WI38 (cell line): ENCODE results near the gene UTP15.

Source experiments
- H3K4me3 ChIP-seq: 2 replicates; pipeline ENCODE4 v1.5.1; 2011; ENCODE audit warnings: low read depth, mild to moderate bottlenecking, control low read depth, low read length
- TF ChIP-seq, protein P1 (sequence below): IDR thresholded peaks from 2 replicates; pipeline ENCODE4 v1.5.1; 2012; ENCODE audit warnings: low read depth, mild to moderate bottlenecking, control low read depth, low read length

Gene UTP15

DNA sequence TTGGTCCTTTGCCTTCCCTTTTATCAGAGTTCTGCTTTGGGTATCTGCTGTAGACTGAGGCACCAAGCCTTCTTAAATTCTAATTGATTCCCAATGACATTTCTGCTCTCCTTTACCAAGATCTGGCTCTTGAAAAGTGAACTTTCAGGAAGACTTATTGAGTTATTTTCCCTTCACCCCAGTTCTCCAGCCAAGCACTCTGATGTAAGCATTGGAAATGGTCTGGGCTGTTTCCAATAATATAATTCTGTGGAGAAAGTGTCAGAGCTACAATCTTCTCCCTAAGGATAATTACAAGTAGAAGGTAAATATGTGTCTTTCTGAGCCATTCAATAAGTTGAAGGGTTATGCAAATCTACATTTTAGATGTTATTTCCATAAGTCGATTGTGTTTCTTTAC lies 36.5 kb upstream of the UTP15 start:
- TF ChIP-seq, protein P1, sequence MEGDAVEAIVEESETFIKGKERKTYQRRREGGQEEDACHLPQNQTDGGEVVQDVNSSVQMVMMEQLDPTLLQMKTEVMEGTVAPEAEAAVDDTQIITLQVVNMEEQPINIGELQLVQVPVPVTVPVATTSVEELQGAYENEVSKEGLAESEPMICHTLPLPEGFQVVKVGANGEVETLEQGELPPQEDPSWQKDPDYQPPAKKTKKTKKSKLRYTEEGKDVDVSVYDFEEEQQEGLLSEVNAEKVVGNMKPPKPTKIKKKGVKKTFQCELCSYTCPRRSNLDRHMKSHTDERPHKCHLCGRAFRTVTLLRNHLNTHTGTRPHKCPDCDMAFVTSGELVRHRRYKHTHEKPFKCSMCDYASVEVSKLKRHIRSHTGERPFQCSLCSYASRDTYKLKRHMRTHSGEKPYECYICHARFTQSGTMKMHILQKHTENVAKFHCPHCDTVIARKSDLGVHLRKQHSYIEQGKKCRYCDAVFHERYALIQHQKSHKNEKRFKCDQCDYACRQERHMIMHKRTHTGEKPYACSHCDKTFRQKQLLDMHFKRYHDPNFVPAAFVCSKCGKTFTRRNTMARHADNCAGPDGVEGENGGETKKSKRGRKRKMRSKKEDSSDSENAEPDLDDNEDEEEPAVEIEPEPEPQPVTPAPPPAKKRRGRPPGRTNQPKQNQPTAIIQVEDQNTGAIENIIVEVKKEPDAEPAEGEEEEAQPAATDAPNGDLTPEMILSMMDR: no peak
- H3K4me3 ChIP-seq: no peak overlapping the region

DNA sequence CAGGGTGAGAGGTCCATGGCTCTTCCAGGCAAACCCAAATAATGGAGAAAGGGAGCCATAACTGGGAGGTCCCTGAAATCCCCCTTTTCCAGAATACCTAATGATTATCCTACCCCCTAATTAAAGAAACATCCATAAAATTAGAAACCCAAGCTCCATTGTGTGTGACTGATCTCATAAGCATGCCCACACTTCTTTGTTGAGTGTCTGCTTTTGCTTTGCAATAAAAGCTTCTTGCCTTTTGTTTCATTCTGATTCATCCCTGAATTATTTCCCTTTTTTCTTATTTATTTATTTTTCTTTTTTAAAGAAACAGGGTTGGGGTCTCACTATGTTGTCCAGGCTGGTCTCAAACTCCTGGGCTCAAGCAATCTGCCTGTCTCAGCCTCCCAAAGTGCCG lies 34.2 kb upstream of the UTP15 start:
- TF ChIP-seq, protein P1: no peak
- no peak overlapping the region for H3K4me3 ChIP-seq

DNA sequence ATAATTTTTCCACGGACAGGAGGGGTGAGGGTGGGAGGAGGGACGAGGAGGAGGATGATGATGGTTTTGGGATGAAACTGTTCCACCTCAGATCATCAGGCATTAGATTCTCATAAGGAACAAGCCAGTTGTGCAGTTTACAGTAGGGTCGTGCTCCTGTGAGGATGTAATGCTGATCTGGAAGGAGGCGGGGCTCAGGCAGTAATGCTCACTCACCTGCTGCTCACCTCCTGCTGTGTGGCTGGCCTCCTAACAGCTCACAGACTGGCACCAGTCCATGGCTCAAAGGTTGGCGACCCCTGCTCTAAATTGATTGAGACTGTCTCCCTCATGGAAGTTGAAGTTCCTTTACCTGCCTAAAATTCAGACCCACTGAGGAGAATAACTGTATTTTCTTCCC lies 33.3 kb upstream of the UTP15 start:
- H3K4me3 ChIP-seq: no peak overlapping the region
- TF ChIP-seq, protein P1: no peak

- TF ChIP-seq, protein P1: no peak
Measured at GRCh38 chr5:73534011-73534644, 31.4 kb upstream of the UTP15 start.

DNA sequence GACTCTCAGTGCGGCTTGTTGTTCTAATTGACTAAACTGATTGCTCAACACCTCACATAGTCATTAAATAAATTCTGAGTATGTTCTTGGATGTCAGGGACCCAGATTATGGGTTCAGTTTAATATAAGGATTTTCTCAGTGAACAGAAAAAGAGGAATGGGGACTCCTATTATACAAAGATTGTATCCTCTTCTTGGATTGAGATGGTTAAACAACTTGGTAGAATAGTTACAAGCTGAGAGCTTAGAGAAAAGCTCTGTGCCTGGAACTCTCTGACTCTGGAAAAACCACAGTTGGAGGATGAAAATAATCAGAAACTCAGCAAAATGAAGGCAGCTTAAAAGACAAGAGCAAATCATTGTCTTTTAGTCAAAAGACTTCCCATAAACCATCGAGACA lies 30.6 kb upstream of the UTP15 start:
- TF ChIP-seq, protein P1: no peak
- no peak overlapping the region for H3K4me3 ChIP-seq

More at GRCh38 chr5:73534011-73534644, 31.4 kb upstream of the UTP15 start:
- no peak overlapping the region for H3K4me3 ChIP-seq

- no peak overlapping the region for H3K4me3 ChIP-seq
- TF ChIP-seq, protein P1: no peak
Measured at GRCh38 chr5:73539730-73540129, 25.8 kb upstream of the UTP15 start.

DNA sequence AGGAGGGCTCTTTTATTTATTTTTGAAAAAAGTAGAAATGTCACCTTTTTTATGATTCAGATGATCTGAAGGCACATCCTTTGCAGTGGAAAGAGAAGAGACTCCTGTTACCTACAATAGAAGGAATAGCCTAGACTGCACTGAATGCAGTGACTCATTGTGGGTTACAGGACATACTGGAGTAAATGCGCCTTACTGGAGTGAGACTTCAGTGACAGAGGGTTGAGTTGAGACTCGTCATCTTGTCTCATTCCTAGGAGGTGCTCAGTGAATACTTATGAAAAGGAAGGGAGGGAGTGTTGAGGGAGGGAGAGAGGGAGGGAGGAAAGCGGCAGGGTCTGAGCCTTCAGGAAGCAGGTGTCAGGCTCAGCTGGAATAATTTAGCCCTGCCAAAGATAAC lies 25.4 kb upstream of the UTP15 start:
- TF ChIP-seq, protein P1: no peak
- H3K4me3 ChIP-seq: no peak overlapping the region
